Peyer's patch (tissue), 4 donors: Measurements from ENCODE around the gene MAGI2.

Experiments
- CTCF ChIP-seq, 6 experiments: fragments of 450-650 bp in 4 of 6; fragments of 200-600 bp in 2 of 6; sonication (generic) in 1 of 6; IDR thresholded peaks; one replicate each; pipeline ENCODE4 v1.5.1; 2017 to 2019; ENCODE audit warnings: antibody characterized with exemption in 6 of 6, mild to moderate bottlenecking in 3 of 6, moderate library complexity in 1 of 6
- POLR2A ChIP-seq, 2 donors: fragments of 450-650 bp; IDR thresholded peaks; one replicate each; pipeline ENCODE4 v1.5.1; 2017; ENCODE audit warnings: antibody characterized with exemption in 2 of 2, mild to moderate bottlenecking in 2 of 2, moderate library complexity in 2 of 2

GRCh38 chr7:79357101-79357500, 96.4 kb downstream of the MAGI2 start:
- TF ChIP-seq POLR2A (IDR thresholded peaks at IDR 0.05), result no peak
- TF ChIP-seq CTCF (IDR thresholded peaks at IDR 0.05), result no peak
